Measurements from ENCODE around the gene SPTLC3. TPM values are rescaled to one million over a fixed set of nuclear protein-coding genes. Genes with fewer than 3 reads are reported as not detected.

The SPTLC3 gene
- total RNA-seq, 1 donor from 2014 or later, result 27.0 TPM

GRCh38 chr20:13213335-13213734 is 204.6 kb downstream of the SPTLC3 start:
- Mint-ChIP-seq H3K9me3 (peaks cover 4% of the 10 kb centered on the region), H3K4me3 (no peak overlapping the region), H3K27ac (no peak overlapping the region), H3K4me1 (peaks cover 10% of the 10 kb centered on the region), H3K27me3 (ENCODE audit: low read depth) (peaks cover 45% of the 10 kb centered on the region), H3K36me3 (no peaks in the 10 kb centered on the region)
- TF ChIP-seq CTCF (IDR thresholded peaks at IDR 0.05; ENCODE audit: unreplicated experiment), result no peak
- DNase-seq (ENCODE audit: low spot score in 2 of 2, unreplicated experiment in 2 of 2), result no peak

GRCh38 chr20:13216533-13216932 is 207.8 kb downstream of the SPTLC3 start:
- peaks cover 20% of the 10 kb centered on the region for H3K4me1 Mint-ChIP-seq
- H3K27ac Mint-ChIP-seq, result no peak overlapping the region
- DNase-seq (ENCODE audit: low spot score in 2 of 2, unreplicated experiment in 2 of 2), result no peak
- peaks cover 69% of the 10 kb centered on the region for H3K27me3 Mint-ChIP-seq (ENCODE audit: low read depth)
- no peak for TF ChIP-seq CTCF (IDR thresholded peaks at IDR 0.05; ENCODE audit: unreplicated experiment)
- H3K4me3 Mint-ChIP-seq, result no peak overlapping the region
- peaks cover 4% of the 10 kb centered on the region for H3K9me3 Mint-ChIP-seq
- no peaks in the 10 kb centered on the region for H3K36me3 Mint-ChIP-seq

Other genes starting within 250 kb of the SPTLC3 start
- gene ISM1, start 212.3 kb downstream of the SPTLC3 start, total RNA-seq, result 5.0 to 6.0 TPM (median 5.6 TPM) in 3 replicates